ENCODE data around the gene ADNP.

Gene ADNP

DNA sequence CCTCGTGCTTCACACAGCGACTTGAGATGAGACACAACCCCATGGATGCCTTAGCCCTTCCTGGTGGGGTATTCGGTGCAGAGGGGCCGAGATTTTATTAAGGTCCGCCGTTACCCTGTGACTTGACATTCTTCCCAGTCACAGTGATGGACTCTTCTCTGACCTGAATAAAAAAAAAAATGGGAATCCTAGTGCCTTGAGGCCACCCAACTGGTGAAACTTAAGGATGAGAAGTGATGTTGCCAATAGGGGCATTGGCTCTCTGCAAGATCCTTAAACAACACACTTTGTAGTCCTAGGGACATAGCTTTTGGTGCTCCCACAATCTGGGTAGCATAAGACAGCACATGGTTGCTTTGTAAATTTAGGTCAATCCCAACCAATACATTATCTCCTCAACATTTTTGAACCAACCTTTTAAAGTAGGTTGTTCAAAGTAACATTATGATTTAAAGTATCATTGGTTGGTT, 814 bp upstream of the ADNP start:
- DNase-seq = no peak

DNA sequence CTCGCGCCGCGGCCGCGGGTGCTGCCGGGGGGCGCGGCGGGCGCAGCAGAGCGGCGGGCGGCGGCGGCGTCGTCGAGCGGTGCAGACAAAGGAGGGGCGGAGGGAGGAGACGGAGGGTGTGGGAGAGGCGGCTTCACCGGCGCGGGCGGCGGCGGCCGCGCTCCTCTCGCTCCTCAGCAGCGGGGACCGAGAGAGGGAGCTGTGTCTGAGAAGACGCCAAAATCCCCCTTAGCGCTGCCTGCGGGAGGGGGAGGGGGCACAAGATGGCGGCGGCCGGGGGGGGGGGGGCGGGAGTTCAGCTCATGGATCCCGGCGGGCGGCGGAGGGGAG, 296 bp downstream of the ADNP start:
- DNase-seq = peak; percentile 49

DNA sequence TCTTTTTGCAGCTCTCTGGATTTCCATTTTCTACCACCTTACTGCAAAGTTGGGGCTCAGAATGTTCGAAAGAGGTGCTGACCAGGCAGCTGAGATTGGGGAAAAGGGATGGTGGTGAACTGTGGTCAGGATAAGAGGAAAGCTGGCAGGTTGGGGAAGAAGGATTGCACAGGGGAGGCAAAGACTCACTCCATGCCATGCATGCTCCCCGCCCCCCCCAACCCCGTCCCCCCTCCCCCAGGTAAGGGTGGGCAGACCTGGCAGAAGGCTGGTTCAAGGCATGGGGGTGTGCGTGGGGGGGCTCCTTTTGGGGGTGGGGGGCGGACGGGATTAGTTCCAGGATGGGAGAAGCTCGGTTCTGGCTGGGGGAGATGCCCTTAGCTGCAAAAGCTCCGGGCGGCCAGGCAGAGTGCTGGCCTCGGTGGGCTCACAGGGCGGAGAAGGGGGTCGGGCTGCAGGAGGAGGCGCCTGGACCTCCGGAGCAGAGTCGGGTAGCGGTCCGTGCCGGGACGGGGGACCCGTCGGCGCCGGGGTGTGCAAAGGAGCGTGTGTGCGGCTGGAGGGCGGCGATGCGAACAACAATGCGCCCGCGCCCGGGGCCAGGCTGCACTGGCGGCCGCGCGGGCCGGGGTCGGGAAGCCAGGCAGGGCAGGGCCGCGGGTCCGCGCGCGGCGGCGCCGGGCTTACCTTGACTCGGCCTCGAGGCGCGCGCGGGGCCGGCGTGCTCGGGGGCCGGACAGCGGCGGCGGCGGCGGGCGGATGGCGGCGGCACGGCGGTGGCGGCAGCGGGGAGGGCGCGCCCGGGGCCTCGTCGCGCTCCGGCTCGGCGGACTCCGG, 880 bp downstream of the ADNP start:
- no peak for DNase-seq

DNA sequence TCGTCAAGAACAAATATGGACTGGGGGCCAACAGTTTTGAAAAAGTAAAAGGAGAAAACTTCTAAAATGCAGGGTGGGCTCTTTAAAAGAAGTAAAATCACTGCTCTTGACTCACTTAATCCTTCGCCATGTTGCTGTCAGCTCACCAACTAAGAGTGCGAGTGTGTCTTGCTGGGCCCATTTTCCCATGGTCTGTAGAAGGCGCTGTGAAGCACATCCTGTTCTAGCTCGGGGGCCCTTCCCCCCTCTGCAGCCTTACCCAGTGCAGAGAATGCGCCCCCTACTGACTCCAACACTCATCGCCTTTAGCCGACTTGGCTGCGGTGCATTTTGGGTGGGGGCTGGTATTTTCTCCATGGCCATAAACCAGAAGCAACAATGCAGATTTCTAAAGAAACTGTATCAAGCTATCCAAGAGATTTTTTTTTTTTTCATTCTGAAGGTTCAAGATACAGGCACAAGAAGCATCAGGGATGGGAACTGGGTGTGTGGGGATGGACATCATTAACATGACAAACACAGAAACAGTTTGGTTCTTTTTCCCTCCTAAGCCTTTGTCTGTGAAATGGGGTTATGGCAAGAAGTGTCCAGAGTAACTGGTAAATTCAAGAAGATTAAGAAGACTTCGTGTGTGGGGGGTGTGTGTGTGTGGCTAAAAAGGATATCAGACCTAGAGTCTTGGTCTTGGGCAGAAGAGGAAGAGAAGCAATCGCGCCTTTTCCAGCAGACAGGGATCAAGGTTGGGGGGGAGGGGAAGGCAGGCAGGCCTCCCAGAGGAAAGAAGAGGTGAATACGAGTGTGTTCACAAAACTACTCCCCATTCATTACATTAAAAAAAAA, 1.7 kb downstream of the ADNP start:
- peak; percentile 78 for DNase-seq

DNA sequence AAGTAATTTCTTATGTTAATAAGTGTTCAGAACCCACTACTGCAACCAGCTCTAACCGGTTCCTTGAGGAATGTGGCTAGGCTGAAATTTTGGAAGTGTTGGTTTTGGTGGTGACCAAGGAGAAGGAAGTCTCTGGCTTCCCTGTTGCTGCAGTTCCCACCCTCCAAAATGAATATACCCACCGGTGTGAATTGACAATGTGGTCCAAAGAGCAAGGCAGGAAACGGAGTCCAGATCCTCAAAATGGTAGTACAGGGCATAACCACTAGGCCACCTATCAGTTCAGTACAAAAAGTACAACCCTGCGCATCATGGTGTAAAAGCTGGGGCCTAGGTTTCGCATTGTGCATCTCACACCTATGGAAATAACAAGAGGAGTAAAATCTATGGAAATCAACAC, 2.8 kb downstream of the ADNP start:
- no peak for DNase-seq

DNA sequence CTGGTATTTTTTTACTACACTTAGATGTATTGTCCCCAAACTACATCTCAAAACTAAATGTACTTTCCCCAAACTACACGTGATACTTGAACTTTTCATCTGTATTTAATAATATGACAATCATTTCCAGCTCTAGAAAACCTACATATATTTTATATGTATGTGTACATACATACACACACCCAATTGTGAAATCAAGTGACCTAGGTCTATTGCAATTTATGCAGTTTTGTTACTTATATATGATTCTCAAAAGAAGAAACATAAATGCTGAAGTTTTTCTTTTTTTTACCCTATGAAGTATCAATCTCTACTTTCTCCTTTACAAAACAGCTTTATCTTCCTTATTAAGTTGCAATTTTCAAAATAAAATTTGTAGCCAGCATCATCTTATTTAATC, 4.7 kb downstream of the ADNP start:
- DNase-seq = no peak

DNA sequence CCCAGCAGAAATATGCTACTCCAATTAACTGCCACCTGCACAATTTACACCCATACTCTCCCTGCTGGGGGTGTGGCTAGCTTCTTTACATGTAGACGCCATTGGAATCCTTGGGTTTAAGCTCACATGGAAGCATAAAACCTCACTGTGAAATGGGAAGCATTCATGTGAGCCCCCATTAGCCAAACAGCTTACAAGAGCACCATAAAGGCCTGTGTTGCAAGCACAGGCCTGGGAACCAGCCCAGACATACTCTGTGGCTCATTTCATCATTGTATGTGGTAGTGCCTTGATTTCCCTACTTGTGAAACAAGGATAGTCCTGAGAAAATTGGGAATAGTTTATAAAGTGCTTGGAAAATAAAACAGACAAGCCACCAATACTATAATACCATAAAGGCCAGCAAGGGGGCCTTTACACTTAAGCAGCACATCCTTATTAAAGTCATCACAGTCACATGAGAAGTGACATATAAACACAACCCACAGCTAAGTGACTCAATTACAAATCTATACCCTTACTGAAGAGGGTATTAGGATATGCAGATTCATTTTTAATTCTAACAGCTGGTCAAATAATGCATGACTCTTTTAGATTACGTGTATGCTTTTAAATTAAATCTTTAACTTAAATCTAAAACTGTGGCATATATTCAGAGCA, 6.8 kb downstream of the ADNP start:
- DNase-seq = no peak

DNA sequence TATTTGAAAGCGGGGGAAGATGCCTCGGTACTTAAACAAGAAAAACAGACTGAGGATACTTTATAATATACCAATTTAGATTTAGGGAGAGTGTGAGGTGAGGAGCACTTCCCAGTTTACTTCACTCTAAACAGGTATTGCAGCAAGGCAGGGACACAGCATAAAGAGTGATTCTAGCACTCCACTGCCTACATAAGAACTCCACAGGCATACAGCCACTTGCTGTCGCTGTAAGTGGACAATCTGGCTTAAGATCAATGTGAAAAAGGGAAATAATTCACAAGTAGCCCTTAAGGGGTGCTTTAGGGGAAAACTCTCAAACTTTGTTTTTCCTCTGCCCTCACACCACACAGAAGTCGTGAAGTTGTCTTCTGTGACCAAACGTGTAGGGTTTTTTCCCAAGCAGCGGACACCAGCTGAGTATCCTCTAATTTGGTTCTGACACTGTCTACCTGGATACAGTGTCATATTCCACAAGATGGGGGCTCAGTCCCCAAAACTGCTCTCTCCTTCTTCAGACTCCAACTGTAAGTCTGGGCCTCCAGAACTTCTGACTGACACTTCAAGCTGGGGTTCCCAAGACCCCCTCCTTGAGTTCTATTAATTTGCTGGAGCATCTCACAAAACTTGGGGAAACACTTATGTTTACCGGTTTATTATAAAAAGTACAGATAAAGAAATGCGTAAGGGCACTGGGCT, 9.3 kb downstream of the ADNP start:
- no peak for DNase-seq

DNA sequence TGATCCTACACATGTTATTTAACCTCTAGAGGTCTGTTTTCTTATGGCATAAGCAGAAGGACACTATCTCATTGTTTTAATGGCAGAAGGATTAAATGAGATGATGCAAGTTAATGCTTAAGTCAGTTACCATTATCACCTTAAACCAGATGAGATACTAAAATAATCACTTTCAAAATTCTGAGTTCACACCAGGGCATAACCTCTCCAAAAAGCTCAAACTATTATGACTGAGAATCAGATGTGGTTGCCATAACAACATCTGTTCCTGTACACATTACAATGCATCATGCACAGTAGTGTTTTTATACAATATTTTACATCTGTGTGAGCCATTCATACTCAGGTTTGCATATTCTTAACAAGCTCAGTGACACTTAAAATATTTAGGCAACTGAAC, 10.2 kb downstream of the ADNP start:
- no peak for DNase-seq

DNA sequence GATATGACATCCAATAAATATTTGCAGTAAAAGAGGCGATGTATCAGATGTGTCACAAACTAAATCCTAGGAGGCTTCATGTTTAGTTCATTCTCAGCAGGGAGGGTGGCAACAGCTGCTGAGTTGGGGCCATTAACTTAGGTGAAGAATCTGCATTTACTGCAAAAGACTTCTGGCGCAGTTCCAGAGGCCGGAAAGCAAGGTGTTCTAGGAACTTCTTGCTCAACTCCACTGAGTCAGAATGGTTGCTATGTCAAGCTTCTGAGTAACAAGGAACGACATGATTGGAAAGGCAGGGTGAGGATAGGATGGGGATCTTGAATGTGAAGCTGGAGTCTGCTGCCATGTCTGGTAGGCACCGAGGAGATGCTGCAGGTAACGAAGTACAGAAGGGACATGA, 11.7 kb downstream of the ADNP start:
- no peak for DNase-seq

DNA sequence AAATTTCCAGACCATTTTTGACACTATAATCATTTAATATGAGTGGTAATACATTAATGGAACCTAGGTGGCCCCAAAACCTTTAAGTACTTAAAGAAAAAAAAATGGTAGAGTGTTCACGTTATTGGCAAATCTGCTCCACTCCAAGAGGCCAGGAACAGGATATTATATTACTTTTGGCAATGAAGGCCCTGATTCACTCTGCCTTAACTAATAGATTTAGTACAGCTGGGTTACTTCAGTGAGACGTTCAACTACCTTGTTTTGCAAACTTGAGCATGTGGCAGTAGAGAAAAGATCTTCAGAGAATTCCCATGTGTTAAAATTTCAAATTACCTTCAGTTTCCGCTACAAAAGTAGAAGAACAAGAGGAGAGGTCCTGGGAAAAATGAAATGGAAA, 12.8 kb downstream of the ADNP start:
- DNase-seq = no peak

DNA sequence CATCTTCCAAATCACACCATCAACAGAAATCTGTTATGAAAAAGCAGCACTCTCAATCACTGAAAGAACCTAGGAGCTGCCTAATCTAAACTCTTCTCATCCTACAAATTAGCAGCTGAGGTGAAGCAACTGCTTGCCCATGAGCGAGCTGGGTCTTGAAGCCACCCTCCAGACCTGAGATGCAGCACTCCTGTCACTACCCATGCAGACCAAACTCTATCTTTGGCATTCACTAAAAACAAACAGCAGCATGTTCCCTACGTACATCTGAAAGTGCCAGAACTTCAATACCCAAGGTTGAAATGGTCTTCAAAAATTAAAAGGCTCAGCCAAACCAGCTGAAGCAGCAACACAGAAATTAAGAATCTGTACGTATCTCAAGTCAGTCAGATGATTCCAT, 14.3 kb downstream of the ADNP start:
- no peak for DNase-seq

DNA sequence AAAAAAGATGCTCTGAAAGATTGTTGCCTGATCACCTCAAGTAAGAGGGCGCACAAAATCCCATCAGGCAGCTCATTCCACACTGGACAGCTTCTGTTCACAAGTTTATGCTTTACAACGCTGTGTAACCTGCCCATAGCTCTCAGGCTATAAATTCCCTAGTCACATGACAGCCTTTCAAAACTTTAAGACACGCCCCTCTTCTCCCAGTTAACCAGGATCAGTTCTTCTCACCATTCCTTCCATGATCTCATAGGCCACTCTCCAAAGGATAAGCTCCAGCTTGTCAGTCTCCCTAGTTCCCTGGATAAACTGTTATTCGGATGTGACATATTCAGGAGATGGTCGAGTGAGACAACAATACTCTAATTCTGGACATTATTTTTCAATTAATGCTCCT, 15.0 kb downstream of the ADNP start:
- DNase-seq = no peak

DNA sequence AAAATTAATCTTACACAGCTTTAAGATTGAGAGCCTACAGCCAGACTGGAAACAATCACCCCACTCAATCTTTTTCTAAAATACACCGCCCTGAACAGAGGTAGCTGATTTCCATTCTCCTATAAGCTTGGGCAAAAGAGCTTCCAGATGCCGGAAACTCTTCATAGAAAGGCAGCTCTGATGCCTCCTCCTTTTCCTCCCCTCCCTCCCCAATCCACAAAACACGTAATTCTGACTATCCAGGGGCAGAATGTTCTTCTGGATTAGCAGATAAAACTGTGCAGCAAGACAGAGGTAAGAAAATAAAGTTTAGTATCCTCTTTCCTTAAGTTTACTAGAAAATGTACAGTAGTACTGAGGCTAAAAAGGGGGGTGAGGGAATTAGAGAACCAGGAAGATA, 15.8 kb downstream of the ADNP start:
- no peak for DNase-seq

DNA sequence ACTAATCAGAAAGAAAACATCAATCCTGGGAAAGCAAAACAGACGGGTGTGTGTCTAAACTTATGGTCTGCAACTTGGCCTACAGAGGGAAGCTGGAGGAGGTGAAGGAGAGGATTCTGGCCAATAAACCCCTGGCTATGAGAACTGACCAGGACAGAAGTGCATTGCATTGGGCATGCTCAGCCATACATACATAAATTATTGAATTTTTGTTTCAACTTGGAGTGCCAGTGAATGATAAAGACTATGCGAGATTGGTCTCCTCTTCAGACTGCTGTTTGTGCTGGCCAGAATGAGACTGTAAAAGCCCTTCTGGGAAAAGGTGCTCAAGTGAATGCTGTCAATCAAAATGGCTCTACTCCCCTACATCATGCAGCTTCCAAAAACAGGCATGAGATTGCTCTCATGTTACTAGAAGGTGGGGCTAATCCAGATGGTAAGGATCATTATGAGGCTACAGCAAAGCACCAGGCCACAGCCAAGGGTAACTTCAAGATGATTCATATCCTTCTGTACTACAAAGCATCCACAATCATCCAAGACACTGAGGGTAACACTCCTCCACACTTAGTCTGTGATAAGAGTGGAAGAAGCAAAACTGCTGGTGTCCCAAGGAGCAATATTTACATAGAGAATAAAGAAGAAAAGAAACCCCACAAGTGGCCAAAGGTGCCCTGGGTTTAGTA, 17.4 kb downstream of the ADNP start:
- no peak for DNase-seq

DNA sequence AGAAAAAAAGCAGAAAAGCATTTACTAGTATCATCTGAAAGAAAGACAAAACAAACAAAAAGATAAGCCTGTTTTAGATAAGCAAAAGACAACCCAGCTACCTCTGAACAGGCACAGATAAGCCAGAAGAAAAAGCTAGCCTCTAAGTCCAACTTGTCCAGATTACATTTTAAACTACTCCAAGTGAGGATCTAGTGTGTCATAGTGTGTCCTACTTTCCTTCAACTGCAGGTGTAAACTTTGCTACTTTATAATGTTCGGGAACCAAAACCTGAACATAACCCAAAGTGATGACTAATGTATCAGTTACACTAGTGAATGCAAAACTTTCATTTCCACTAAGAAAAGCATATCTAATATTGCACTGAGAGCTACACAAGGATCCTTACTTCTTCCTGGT, 19.5 kb downstream of the ADNP start:
- no peak for DNase-seq

DNA sequence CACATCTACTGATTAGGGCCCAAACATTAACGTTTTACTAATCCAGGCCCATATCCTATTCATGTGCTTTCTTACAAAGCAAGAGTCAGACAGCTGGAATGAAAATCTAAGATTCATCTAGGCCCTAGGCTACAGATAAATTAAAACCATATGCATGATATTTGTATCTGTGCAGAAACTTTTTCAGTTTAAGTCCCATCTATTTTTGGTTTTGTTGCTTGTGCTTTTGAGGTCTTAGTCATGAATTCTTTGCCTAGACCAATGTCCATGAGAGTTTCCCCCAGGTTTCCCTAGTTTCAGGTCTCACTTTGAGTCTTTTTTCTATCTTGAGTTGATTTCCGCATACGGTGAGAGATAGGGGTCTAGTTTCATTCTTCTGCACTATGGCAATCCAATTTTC, 20.2 kb downstream of the ADNP start:
- no peak for DNase-seq

DNA sequence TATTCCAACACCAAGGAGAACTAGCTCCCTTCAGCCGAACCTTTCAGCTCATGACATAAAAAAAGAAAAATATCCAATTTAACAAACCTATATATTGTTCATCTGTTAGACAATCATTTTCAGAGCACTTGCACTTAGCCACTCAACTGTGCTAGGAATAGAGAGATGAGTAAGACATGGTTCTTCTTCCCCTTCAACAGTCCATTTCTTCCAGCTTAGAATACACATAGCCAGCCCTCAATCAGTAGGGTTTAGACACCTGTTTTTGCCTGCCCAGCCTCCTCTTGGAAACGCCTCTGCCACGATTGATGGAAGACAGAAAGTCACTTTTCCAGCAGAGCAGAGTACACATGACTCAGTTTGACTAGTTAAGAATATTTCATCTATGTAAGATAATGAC, 21.8 kb downstream of the ADNP start:
- DNase-seq = no peak

DNA sequence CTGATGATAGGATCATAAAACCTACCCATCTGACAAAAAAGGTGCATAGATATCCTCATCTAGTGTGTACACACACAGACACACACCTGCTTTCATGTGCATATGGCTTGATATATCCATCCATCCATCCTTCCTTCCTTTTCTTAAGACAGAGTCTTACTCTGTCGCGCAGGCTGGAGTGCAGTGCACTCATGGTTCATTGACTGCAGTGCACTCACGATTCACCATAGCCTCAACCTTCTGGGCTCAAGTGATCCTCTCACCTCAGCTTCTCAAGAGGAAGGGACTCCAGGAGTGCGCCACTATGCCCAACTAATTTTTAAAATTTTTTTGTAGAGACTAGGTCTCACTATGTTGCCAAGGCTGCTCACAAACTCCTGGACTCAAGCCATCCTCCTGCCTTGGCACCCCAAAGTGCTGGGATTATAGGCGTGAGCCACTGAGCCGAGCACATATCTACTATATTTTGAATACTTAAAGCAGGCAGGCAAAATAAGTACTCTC, 27.1 kb downstream of the ADNP start:
- DNase-seq = no peak

DNA sequence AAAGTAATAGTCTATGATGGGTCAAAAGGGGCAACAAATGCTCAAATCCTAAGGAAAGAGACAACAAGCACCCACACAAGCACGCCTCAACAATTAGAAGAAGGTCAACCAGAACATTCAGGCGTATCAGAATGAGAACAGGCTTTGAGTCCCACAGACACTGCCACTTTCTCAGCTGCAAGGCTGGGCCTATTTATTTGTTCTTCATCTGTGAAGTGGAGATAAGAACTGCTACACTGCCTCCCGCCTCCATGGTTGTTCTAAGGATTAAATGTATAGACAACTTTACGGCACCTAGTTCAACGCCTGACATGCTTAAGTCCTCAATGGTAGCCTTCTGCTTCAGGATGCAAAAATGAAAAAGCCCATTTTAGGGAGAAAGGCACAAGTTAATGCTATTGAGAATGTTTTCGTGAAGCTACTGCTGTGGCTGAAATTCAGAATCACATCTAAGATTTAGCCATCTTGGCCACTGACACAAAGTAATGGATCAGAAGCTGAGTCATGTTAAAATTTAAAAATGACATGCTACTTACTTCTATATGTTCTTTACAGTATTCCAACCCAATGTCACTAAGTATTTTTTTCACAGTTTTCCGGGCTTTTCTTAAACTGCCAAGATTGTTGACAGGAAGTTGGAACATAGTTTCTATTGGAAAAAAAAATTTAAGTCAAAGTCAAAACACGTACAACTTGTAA, 27.7 kb downstream of the ADNP start:
- DNase-seq = no peak

DNA sequence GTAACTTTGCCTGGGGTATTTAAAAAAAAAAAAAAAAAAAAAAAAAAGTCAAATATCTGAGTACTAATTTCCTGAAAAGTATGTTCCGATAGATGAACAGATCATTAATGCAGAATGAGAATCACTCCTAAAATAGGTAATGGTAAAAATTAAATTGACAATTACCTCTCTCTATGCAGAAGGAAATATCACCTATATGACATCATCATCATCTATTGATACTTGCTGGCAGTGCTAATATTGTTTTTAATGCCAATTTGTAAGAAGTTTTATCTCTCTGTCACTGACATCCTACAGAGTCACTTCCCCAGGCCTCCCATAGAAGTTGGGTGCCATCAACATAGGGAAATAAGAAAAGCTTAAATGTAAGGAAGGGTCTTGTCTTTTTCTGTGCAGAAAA, 29.9 kb downstream of the ADNP start:
- no peak for DNase-seq

DNA sequence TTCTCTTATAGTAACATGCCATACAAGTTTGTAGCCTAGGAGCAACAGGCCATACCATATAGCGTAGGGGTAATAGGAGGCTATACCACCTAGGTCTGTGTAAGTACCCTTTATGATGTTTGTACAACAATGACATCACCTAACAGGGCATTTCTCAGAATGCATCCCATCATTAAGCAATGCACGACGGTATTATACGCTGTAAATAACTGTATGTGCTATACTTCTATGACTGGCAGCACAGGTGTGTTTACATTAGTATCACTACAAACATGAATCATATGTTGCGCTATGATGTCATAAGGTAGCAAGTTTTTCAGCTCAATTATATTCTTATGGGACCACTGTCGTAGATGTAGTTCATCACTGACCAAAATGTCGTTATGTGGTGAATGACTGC, 31.0 kb downstream of the ADNP start:
- no peak for DNase-seq

Data from KG1 (cell line).